DND-41 (cell line): ENCODE data around the gene PDE4A.

Experiments
- ATAC-seq: fragments of 200-7000 bp; cut with Tn5 transposase; 3 replicates; pipeline ENCODE4 v1.9.1; 2021; ENCODE audit warnings: low read depth; ENCODE audit not compliant: insufficient read depth
- DNase-seq: peaks from one replicate; pipeline ENCODE4 v3.0.0-alpha.2; 2020
- H2AFZ ChIP-seq: 2 replicates; pipeline ENCODE4 v1.6.0; 2012; ENCODE audit warnings: low read depth, low read length
- H3K27ac ChIP-seq: 2 replicates; pipeline ENCODE4 v1.5.1; 2012; ENCODE audit warnings: low read length, inconsistent platforms
- H3K27me3 ChIP-seq: fragments of 200-600 bp; sonication (generic); 2 replicates; pipeline ENCODE4 v1.6.0; 2012; ENCODE audit warnings: low read length, mild to moderate bottlenecking, inconsistent platforms; ENCODE audit not compliant: insufficient read depth, poor library complexity
- H3K36me3 ChIP-seq: 2 replicates; pipeline ENCODE4 v1.5.1; 2012; ENCODE audit warnings: low read length, inconsistent platforms; ENCODE audit not compliant: insufficient read depth
- H3K4me1 ChIP-seq: 2 replicates; pipeline ENCODE4 v1.5.1; 2012; ENCODE audit warnings: mild to moderate bottlenecking, low read length; ENCODE audit not compliant: insufficient read depth
- H3K4me2 ChIP-seq: 2 replicates; pipeline ENCODE4 v1.6.0; 2012; ENCODE audit warnings: mild to moderate bottlenecking, moderate library complexity, low read length, inconsistent platforms; ENCODE audit not compliant: insufficient read depth
- H3K4me3 ChIP-seq, 2 experiments: fragments of 200-600 bp in 1 of 2; shearing (Covaris generic) in 1 of 2; 2 replicates each; pipeline ENCODE4 v1.5.1; 2012 to 2016; ENCODE audit warnings: inconsistent platforms in 2 of 2, low read length in 2 of 2, mild to moderate bottlenecking in 2 of 2, low read depth in 1 of 2, moderate library complexity in 1 of 2
- H3K79me2 ChIP-seq: 2 replicates; pipeline ENCODE4 v1.6.0; 2012; ENCODE audit warnings: low read length, inconsistent platforms; ENCODE audit not compliant: insufficient read depth
- H3K9ac ChIP-seq: 2 replicates; pipeline ENCODE4 v1.6.0; 2012; ENCODE audit warnings: low read depth, mild to moderate bottlenecking, inconsistent platforms, low read length, moderate library complexity
- H3K9me3 ChIP-seq: 2 replicates; pipeline ENCODE4 v1.5.1; 2012; ENCODE audit warnings: low read length, moderate library complexity, mild to moderate bottlenecking, inconsistent platforms; ENCODE audit not compliant: insufficient read depth, severe bottlenecking
- H4K20me1 ChIP-seq: 2 replicates; pipeline ENCODE4 v1.6.0; 2012; ENCODE audit warnings: low read length; ENCODE audit not compliant: insufficient read depth
- CTCF ChIP-seq: IDR thresholded peaks from 2 replicates; pipeline ENCODE4 v1.5.1; 2012; ENCODE audit warnings: borderline replicate concordance, low read length, moderate library complexity, mild to moderate bottlenecking; ENCODE audit not compliant: poor library complexity, severe bottlenecking; ENCODE audit errors: extremely low read depth
- EZH2 ChIP-seq: IDR thresholded peaks from 3 replicates; pipeline ENCODE4 v1.6.1; 2012; ENCODE audit warnings: borderline replicate concordance, low read depth, mild to moderate bottlenecking, moderate library complexity, low read length, inconsistent platforms; ENCODE audit not compliant: severe bottlenecking

Gene PDE4A

DNA sequence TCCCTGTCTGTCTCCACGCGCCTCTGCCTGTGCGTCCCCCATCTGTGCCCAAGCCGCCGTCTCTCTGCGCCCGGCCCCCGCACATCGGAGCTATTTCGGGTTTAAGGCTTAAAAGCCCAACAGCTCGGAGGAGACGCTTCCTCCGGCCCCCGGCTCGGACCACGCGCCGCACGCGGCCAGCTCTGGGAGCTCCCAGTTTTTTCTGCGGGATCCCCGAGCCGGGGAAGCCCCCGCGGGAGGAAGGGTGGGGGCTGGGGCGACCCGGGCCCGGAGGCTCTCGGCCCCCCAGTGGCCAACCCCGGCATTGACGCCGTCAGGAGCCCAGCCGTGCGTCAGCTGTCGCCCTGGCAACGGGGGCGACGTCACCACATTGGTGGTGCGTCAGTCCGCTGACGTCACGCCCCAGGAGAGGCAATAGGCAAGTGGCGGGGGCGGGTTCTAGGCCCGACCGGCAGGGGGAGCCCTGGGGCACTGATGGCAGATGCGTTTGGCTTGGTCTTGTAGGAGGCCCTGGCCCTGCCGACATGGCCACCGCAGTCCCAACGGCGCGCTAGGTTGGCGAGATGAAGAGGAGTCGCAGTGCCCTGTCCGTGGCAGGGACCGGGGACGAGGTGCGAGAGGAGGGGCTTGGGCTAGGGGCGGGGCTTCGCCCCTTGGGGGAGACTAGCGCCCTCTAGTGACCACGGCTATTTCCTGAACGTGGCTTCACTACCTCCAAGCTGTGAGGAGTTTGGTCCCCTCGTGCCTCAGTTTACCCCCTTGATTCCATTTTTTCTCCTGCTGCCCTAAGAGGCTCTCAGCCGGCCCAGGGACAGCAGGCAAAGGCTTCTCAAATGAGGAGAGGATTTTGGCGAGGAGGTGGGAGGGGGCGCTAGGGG lies 3.7 kb upstream of the PDE4A start:
- Histone ChIP-seq H3K27ac (no peak overlapping the region), H3K27me3 (peaks cover 42% of the 10 kb centered on the region), H3K4me3 (no peak overlapping the region), H3K9ac (no peak overlapping the region), H2AFZ (no peak overlapping the region), H3K36me3 (no peaks in the 10 kb centered on the region), H3K4me2 (no peak overlapping the region), H3K4me1 (peaks cover 55% of the 10 kb centered on the region), H3K79me2 (no peaks in the 10 kb centered on the region), H3K9me3 (no peaks in the 10 kb centered on the region), H4K20me1 (peaks cover 13% of the 10 kb centered on the region)
- ATAC-seq (0 out of 3 replicates have a peak, but pooled peaks have one; percentile 14), DNase-seq (peak; percentile 69)
- TF ChIP-seq CTCF (peak; percentile 66), EZH2 (no peak)

GRCh38 chr19:10417541-10418234 lies 2.6 kb upstream of the PDE4A start:
- Histone ChIP-seq H2AFZ (no peak overlapping the region), H3K27me3 (peaks cover 49% of the 10 kb centered on the region)

DNA sequence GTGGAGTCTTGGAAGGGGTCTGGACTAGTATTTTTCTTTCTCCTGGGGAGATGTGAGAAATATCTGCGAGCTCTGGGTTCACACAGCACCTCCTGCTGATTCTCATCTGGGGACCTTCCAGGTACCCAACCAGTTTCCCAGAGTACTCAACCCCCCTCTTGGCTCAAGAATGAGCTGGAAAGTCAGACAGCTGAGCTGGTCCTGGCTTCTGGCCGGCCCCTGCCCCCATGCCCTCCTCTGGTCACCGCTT lies 2.2 kb upstream of the PDE4A start:
- no peak overlapping the region for H3K9ac ChIP-seq
- H4K20me1 ChIP-seq: peaks cover 21% of the 10 kb centered on the region
- no peak overlapping the region for H3K27ac ChIP-seq
- TF ChIP-seq CTCF (no peak), EZH2 (no peak)
- DNase-seq (no peak), ATAC-seq (no peak)
- no peaks in the 10 kb centered on the region for H3K36me3 ChIP-seq
- no peak overlapping the region for H2AFZ ChIP-seq
- no peaks in the 10 kb centered on the region for H3K9me3 ChIP-seq
- peaks cover 44% of the 10 kb centered on the region for H3K4me1 ChIP-seq
- peaks cover 49% of the 10 kb centered on the region for H3K27me3 ChIP-seq
- no peak overlapping the region for H3K4me2 ChIP-seq
- no peak overlapping the region for H3K4me3 ChIP-seq
- no peaks in the 10 kb centered on the region for H3K79me2 ChIP-seq

More at GRCh38 chr19:10417541-10418234, 2.6 kb upstream of the PDE4A start:
- no peak overlapping the region for H3K4me3 ChIP-seq
- no peak for ATAC-seq
- H4K20me1 ChIP-seq: peaks cover 21% of the 10 kb centered on the region
- no peak overlapping the region for H3K27ac ChIP-seq
- no peaks in the 10 kb centered on the region for H3K79me2 ChIP-seq
- no peak overlapping the region for H3K4me2 ChIP-seq
- DNase-seq: no peak
- peaks cover 49% of the 10 kb centered on the region for H3K4me1 ChIP-seq
- H3K9ac ChIP-seq: no peak overlapping the region
- no peaks in the 10 kb centered on the region for H3K36me3 ChIP-seq
- TF ChIP-seq CTCF: no peak
- no peak for TF ChIP-seq EZH2
- H3K9me3 ChIP-seq: no peaks in the 10 kb centered on the region
